HT-29 (cell line): ENCODE results near the gene GPR37. TPM values are rescaled to one million over a fixed set of nuclear protein-coding genes. Genes with fewer than 3 reads are reported as not detected.
A peak's percentile ranks its signal among the peaks of the same experiment; 100 is the strongest.

Experiments used
- DNase-seq: peaks from one replicate; pipeline ENCODE4 v3.0.0-alpha.2; 2015; ENCODE audit warnings: low spot score
- total RNA-seq: library from RNA; depleted of rRNA; stranded (reverse); fragments of >200 nt; shearing (Covaris generic); gene quantifications from 2 replicates; pipeline ENCODE4 v1.2.3, GENCODE V29; 2014; rRNA removed

GPR37 gene
- total RNA-seq, 1 experiment from 2014 or later: 9.7 TPM

DNA sequence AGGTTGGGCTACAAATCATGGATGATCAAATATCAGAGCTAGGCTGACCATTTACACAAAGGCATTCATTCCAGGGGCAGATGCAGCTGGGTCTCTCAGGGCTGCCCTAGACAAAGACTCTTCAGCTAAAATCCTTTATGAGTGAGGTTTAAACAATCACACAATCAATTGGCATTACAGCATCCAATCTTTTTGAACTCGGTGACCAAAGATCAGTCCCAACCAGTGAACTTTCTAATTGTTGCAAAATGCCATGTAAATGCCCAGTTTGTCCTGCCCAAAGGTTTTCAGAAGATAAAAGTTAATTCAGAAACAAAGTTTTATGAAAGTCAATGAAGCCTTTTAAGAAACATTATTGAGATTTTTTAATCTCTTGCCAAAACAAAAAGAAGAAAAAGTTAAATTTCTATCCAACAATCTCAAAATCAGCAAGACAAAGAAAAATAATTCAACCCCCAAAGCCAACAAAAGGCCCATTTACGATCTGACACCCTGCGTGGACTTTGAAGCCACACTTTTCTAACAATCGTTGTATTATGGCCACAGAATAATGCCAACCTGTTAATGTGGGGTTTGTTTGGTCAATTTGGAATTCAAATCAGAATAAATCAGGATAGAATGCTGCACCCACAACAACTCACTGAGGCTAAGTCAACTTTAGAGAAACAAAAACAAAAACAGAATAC lies 40.9 kb downstream of the GPR37 start:
- DNase-seq: peak; percentile 22

DNA sequence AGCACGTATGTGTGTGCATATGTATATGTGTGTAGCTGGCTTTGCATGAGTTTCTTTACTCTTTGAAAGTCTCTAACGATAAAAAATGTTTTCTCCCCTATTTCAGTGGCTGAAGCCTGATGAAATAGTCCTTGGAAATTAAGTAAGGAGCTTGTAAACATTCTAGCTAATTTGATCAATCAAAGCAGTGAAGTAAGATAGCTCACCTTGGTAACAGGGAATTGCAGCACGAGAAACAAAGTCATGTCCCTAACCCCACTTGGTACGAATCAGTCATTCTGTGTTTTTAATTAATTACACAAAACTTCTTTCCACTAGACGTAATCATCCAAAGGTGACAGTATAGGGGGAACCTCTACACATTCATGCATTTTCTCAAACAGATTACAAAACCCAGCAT lies 41.5 kb downstream of the GPR37 start:
- no peak for DNase-seq

DNA sequence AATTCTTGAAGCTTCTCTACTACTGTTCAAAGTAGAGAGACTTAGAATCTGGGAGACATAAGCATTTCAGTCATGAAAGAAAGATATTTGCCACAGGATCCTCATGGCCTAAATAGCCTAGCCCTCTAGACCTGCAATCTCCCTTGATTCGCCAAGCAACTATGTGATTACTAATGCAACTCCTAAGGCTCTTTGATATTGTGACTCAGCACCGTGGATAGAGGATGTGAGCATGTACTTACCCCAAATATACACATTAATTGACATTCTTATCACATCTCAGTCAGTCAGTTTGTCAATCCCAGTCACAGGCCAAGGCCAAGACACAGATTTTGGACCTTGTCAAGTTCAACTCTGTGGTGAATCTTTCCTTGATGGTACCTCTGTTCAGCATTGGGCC lies 42.6 kb downstream of the GPR37 start:
- no peak for DNase-seq

DNA sequence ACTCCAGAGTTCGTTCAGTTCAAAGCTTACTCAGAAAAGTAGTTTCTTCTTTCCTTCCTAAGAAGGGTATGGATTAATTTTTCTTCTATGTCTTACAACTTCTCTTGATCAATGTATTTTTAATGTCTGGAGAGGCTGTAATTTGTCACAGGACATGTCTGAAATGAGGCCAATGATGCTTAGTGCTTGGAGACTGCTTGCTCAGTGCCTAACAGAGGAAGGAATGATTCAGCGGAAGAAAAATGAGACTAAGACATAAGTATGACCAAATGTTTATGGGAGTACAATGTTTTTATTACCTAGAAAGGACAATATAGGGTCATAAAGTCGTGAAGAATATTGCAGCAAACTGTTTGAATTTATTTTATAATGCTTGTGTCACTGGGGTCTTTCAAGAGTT lies 43.3 kb downstream of the GPR37 start:
- no peak for DNase-seq

DNA sequence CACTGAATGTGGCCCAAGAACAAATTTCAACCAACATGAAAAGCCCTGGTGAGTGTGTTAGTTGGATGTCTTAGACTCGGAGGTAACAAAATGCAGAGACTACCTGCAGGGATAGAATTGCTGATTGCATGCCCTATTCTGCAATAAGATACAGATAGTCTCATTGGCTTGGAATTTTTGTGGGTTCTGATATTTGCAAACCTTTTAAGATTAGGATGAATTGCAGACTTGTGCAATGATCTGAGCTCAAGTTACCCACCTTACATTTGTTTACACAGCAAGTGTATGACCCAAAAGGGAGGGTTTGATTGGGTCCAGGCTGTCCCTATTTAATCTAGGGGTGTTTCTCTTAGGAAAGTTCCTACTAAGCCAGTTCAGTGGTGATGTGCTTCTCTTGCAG lies 45.4 kb downstream of the GPR37 start:
- DNase-seq: peak; percentile 16

DNA sequence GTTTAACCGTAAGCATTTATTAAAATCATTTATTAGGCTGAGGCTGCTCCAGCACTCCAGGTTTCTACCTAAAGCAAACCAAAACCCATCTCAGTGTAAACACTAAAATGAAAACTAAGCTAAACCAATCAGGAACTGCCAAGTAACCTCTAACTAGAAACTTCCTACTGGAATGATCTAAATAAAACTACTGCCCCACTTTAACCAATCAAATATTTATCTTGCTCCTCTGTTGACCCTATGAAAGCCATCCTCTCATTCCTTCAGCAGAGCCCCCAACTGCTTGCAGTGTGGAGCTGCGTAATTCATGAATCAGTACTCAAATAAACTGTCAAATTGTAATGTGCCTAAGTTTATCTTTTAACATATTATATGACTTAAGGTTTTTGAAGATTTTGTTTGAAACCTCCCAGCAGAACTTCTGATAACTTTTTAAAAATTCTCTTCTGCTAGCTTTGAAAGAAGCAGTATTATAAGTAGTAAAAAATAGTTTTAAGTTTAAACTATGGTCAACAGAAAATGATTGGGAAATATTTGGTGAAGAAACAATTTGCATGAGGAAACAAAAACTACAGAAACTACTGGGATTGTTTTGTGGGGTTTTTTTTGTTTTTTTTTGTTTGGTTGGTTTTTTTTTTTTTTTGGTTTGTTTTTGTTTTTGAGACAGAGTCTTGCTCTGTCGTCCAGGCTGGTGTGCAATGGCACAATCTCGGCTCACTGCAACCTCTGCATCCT lies 47.4 kb downstream of the GPR37 start:
- DNase-seq: no peak

DNA sequence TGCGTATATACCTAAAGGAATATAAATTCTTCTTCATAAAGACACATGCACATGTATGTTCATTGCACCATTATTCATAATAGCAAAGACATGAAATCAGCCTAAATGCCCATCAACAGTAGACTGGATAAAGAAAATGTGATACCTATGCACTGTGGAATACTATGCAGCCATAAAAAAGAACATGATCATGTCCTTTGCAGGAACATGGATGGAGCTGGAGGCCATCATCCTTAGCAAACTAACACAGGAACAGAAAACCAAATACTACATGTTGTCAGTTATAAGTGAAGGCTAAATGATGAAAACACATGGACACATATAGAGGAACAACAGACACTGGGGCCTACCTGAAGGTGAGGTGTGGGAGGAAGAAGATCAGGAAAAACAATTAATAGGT lies 48.7 kb downstream of the GPR37 start:
- no peak for DNase-seq

DNA sequence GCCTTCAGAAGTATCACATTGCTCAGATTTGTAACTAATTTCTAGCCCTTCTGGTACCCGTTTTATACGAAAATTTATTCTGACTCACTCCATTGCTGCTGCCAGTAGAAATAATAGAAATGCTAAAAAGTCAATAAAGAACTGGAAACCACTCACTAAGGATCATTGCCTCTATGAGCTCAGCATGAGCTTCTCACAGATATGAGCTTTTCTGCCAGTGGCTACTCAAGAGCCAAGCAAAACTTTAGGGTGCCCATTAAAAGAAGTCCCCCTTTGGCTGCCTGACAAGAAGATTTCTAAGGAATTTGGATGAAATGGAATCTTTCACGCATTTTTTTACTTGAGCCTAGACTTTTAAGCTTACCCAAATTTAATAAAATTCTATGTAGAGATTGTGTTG lies 52.5 kb downstream of the GPR37 start:
- DNase-seq: no peak

DNA sequence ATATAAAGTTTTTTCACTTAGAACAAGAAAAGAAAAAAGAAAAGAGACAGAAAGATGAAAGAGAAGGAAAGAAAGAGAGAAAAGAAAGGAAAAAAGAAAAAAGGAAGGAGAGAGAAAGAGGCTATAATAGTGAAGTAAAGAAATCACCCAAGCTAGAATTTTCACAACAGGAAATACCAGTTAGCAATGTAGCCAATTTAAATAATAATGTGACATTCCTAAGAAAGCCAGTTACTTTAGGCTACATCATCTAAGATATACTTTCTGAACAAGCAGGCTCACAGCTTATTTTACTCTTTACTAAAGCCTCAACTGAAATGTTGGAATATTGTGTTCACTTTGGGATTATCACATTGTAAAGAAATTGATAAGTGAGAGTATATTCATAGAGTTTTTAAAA lies 53.6 kb downstream of the GPR37 start:
- DNase-seq: no peak

DNA sequence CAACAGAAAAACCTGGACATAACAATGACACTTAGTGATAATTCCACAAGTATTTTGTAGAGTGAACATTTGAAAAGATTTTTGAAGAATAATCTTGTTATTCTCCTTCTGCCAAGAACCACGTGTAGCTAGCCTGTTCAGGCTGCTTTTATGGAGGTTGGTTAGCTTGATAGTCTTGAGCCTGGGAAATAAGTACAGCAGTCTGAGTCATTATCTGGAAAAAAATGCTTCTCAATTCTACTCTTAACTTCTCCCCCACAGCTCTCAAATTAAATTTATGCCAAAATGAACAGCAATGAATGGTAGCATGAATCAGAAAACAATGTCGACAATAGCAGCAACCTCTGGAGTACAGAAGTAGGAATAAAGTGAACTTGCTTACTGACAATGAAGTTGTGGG lies 63.2 kb downstream of the GPR37 start:
- no peak for DNase-seq

DNA sequence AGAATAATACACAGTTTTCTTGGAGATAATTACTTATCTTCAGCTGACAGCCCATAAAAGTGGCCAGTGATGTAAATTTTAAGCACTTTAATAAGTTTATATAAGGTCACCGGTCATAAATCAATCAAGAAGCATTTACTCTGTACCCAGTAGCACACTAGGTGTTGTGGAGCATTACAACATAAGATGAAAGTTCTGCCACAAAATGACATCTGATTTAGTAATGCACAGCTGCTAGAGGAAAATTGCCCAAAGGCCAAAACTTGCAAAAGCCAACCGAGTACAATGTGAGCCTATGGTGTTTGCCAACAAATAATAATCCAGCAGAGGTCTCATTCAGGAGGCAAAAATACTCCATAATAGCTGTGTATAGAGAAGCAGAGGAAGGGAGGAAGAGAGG lies 63.6 kb downstream of the GPR37 start:
- DNase-seq: no peak

DNA sequence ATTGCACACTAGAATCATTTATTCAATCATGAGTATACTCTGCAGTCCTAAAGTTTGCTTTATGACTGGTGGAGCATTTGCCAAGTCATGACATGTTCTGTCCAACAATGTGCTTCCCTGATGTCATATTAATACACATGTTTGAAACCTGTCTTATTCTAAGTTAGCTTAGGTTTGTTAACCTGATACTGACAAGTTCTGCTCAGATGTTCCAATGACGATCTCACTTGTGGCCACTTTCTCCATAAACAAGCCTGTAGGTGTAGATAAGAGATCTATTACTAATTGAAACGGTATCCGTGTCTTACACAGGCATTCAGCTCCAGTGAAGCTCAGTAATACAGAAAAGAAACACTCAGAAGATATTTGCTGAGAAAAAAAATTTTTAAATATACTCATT lies 64.9 kb downstream of the GPR37 start:
- no peak for DNase-seq

DNA sequence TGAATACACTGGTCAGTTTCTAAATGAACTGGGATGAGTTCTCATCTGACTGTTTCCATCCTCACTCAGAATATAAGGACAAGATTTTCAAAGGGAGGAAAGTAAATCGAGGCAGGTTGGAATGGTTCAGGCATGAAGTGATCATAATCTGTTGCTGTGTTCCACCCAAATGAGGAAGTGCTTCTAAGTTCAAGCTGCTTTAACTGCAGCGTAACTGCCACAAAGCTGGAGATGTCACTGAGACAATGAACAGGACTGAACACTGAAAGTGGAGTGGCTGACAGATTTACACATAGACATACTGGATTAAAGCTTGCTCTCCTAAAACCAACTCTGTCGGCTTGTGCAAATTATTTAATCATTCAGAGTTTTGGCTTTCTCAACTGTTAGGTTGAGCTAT lies 66.6 kb downstream of the GPR37 start:
- no peak for DNase-seq

DNA sequence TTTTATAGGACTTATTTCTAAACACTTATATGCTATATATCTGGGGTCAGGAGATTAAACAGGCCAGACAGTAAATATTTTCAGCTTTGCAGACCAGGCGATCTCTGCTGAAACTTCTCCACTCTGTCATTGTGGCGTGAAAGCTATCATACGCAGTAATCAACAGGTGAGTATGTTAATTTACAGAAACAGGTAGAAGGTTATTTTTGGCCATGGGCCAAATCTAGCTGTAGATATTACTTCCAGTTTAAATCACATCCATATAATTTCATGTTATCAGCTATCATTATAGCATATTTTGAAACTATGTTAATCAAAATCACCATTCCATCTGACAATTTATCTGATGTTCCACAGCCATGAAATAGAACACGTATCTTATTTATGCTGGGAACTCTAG lies 67.8 kb downstream of the GPR37 start:
- DNase-seq: no peak

Other genes with a start within 250 kb of the GPR37 start
- 7.5 and 10.9 TPM in 2 replicates for gene POT1, start 164.0 kb upstream of the GPR37 start, total RNA-seq